ENCODE results near the gene AVPR2. TPM values are rescaled to one million over a fixed set of nuclear protein-coding genes. Genes with fewer than 3 reads are reported as not detected.

Gene AVPR2
- total and polyA plus RNA-seq, 9 of the 15 experiments (the other 6 are each of a cell fraction or from before 2014, with no cell fraction given): not detected

DNA sequence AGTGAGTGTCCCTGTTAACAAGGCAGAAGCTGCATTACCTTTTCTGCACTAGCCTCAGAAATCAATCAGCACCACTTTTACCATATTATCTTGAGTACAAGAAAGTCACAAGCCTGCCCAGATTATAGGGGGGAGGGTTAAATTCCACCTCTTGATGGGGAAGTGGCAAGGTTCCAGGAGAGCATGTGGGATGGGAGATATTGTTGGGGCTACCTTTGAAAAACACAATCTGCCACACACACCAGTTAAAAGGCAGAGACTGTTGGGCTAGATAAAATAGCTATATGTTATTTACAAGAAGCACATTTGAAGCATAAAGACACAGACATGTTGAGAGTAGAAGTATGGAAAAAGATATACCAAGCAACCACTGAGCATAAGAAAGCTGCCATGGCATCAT, 6.6 kb upstream of the AVPR2 start (continued):
- TF ChIP-seq, protein P1, sequence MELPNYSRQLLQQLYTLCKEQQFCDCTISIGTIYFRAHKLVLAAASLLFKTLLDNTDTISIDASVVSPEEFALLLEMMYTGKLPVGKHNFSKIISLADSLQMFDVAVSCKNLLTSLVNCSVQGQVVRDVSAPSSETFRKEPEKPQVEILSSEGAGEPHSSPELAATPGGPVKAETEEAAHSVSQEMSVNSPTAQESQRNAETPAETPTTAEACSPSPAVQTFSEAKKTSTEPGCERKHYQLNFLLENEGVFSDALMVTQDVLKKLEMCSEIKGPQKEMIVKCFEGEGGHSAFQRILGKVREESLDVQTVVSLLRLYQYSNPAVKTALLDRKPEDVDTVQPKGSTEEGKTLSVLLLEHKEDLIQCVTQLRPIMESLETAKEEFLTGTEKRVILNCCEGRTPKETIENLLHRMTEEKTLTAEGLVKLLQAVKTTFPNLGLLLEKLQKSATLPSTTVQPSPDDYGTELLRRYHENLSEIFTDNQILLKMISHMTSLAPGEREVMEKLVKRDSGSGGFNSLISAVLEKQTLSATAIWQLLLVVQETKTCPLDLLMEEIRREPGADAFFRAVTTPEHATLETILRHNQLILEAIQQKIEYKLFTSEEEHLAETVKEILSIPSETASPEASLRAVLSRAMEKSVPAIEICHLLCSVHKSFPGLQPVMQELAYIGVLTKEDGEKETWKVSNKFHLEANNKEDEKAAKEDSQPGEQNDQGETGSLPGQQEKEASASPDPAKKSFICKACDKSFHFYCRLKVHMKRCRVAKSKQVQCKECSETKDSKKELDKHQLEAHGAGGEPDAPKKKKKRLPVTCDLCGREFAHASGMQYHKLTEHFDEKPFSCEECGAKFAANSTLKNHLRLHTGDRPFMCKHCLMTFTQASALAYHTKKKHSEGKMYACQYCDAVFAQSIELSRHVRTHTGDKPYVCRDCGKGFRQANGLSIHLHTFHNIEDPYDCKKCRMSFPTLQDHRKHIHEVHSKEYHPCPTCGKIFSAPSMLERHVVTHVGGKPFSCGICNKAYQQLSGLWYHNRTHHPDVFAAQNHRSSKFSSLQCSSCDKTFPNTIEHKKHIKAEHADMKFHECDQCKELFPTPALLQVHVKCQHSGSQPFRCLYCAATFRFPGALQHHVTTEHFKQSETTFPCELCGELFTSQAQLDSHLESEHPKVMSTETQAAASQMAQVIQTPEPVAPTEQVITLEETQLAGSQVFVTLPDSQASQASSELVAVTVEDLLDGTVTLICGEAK (IDR thresholded peaks at IDR 0.05): no peak
- TF ChIP-seq, protein P1 (CRISPR knock-in tag; IDR thresholded peaks at IDR 0.05): no peak
- TF ChIP-seq NR2C2 (CRISPR knock-in tag; IDR thresholded peaks at IDR 0.05) (no peak), NR2C2 (tag; IDR thresholded peaks at IDR 0.05) (no peak; the same call in 1 of the 2 replicates), ZNF431 (CRISPR knock-in tag; IDR thresholded peaks at IDR 0.05) (no peak), HSF4 (CRISPR knock-in tag; IDR thresholded peaks at IDR 0.05; ENCODE audit: borderline replicate concordance) (no peak), NCOA1 (IDR thresholded peaks at IDR 0.05; ENCODE audit: low read depth) (peak; percentile 81), ETS2 (tag; IDR thresholded peaks at IDR 0.05; ENCODE audit: borderline replicate concordance, poor library complexity, severe bottlenecking) (no peak), ZNF212 (CRISPR knock-in tag; IDR thresholded peaks at IDR 0.05) (no peak), DIDO1 (tag; IDR thresholded peaks at IDR 0.05; ENCODE audit: low read depth) (no peak)
- TF ChIP-seq, protein P2, sequence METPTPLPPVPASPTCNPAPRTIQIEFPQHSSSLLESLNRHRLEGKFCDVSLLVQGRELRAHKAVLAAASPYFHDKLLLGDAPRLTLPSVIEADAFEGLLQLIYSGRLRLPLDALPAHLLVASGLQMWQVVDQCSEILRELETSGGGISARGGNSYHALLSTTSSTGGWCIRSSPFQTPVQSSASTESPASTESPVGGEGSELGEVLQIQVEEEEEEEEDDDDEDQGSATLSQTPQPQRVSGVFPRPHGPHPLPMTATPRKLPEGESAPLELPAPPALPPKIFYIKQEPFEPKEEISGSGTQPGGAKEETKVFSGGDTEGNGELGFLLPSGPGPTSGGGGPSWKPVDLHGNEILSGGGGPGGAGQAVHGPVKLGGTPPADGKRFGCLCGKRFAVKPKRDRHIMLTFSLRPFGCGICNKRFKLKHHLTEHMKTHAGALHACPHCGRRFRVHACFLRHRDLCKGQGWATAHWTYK (CRISPR knock-in tag; IDR thresholded peaks at IDR 0.05): peak; percentile 70; the same call in 1 of the 2 replicates
- TF ChIP-seq, protein P3, sequence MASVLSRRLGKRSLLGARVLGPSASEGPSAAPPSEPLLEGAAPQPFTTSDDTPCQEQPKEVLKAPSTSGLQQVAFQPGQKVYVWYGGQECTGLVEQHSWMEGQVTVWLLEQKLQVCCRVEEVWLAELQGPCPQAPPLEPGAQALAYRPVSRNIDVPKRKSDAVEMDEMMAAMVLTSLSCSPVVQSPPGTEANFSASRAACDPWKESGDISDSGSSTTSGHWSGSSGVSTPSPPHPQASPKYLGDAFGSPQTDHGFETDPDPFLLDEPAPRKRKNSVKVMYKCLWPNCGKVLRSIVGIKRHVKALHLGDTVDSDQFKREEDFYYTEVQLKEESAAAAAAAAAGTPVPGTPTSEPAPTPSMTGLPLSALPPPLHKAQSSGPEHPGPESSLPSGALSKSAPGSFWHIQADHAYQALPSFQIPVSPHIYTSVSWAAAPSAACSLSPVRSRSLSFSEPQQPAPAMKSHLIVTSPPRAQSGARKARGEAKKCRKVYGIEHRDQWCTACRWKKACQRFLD (CRISPR knock-in tag; IDR thresholded peaks at IDR 0.05): peak; percentile 84

All from K562 (cell line).